Neural progenitor cell (in vitro differentiated cells): ENCODE data around the gene OTOP2. TPM values are rescaled to one million over a fixed set of nuclear protein-coding genes. Genes with fewer than 3 reads are reported as not detected.
A peak's percentile ranks its signal among the peaks of the same experiment; 100 is the strongest.
"Not testable (repeated sequence)": the region's sequence is repeated elsewhere in the genome, so short reads cannot be mapped to it uniquely, and the experiment has no call there.

Experiments used
- DNase-seq: peaks from one replicate; pipeline ENCODE4 v3.0.0-alpha.2; 2016; ENCODE audit warnings: low spot score
- H2AFZ ChIP-seq: fragments of 200-600 bp; sonication (generic); replicated peaks from 2 replicates; pipeline ENCODE4 v1.6.1; 2016; ENCODE audit warnings: antibody characterized with exemption
- H3F3A ChIP-seq: fragments of 200-600 bp; sonication (generic); 2 replicates; pipeline ENCODE4 v1.6.1; 2016; ENCODE audit warnings: antibody characterized with exemption, low read depth
- H3K27ac ChIP-seq: fragments of 200-600 bp; sonication (generic); 2 replicates; pipeline ENCODE4 v1.5.1; 2016; ENCODE audit warnings: mild to moderate bottlenecking
- H3K27me3 ChIP-seq: fragments of 200-600 bp; sonication (generic); 2 replicates; pipeline ENCODE4 v1.6.1; 2016; ENCODE audit warnings: mild to moderate bottlenecking, moderate library complexity
- H3K36me3 ChIP-seq: fragments of 200-600 bp; sonication (generic); 2 replicates; pipeline ENCODE4 v1.5.1; 2016
- H3K4me1 ChIP-seq: fragments of 200-600 bp; sonication (generic); 2 replicates; pipeline ENCODE4 v1.6.1; 2016; ENCODE audit warnings: mixed run types
- H3K4me2 ChIP-seq: fragments of 200-600 bp; sonication (generic); 2 replicates; pipeline ENCODE4 v1.6.1; 2016
- H3K4me3 ChIP-seq: fragments of 200-600 bp; sonication (generic); 2 replicates; pipeline ENCODE4 v1.5.1; 2016
- H3K79me2 ChIP-seq: fragments of 200-600 bp; sonication (generic); 2 replicates; pipeline ENCODE4 v1.6.1; 2016; ENCODE audit warnings: low read depth
- H3K9ac ChIP-seq: fragments of 200-600 bp; sonication (generic); 2 replicates; pipeline ENCODE4 v1.6.1; 2016
- H3K9me3 ChIP-seq: fragments of 200-600 bp; sonication (generic); 2 replicates; pipeline ENCODE4 v1.5.1; 2016; ENCODE audit warnings: low read depth
- H4K20me1 ChIP-seq: fragments of 200-600 bp; sonication (generic); 2 replicates; pipeline ENCODE4 v1.6.1; 2016; ENCODE audit warnings: low read depth
- H3K27ac Mint-ChIP-seq: 3 replicates; pipeline ENCODE4 v1.8.0; 2021; ENCODE audit warnings: mixed read lengths
- H3K27me3 Mint-ChIP-seq: 2 replicates; pipeline ENCODE4 v1.8.0; 2022; ENCODE audit warnings: low read depth, mild to moderate bottlenecking, inconsistent platforms, moderate library complexity, mixed read lengths; ENCODE audit not compliant: insufficient read depth
- H3K36me3 Mint-ChIP-seq: 3 replicates; pipeline ENCODE4 v1.8.0; 2021; ENCODE audit warnings: mixed read lengths
- H3K4me1 Mint-ChIP-seq: 3 replicates; pipeline ENCODE4 v1.8.0; 2021; ENCODE audit warnings: mixed read lengths
- H3K4me3 Mint-ChIP-seq: 3 replicates; pipeline ENCODE4 v1.8.0; 2021; ENCODE audit warnings: mild to moderate bottlenecking, moderate library complexity, mixed read lengths
- H3K9me3 Mint-ChIP-seq: 3 replicates; pipeline ENCODE4 v1.8.0; 2020; ENCODE audit warnings: mixed read lengths
- EZH2 ChIP-seq: fragments of 200-600 bp; sonication (generic); IDR thresholded peaks from 2 replicates; pipeline ENCODE4 v1.6.1; 2017; ENCODE audit warnings: antibody characterized with exemption, mild to moderate bottlenecking, moderate library complexity
- EZH2phosphoT487 ChIP-seq: fragments of 200-600 bp; sonication (generic); IDR thresholded peaks from 2 replicates; pipeline ENCODE4 v1.6.1; 2017; ENCODE audit warnings: antibody characterized with exemption
- total RNA-seq: library from RNA; depleted of rRNA; stranded (reverse); fragments of >200 nt; gene quantifications from 2 replicates; pipeline ENCODE4 v1.2.3, GENCODE V29; 2015; ENCODE audit warnings: low replicate concordance
- TF ChIP-seq, protein P1 (sequence below): fragments of 200-600 bp; sonication (generic); IDR thresholded peaks from 2 replicates; pipeline ENCODE4 v1.5.1; 2017; ENCODE audit warnings: antibody characterized with exemption, mild to moderate bottlenecking

OTOP2 gene
- total RNA-seq, 1 donor from 2014 or later: not detected

DNA sequence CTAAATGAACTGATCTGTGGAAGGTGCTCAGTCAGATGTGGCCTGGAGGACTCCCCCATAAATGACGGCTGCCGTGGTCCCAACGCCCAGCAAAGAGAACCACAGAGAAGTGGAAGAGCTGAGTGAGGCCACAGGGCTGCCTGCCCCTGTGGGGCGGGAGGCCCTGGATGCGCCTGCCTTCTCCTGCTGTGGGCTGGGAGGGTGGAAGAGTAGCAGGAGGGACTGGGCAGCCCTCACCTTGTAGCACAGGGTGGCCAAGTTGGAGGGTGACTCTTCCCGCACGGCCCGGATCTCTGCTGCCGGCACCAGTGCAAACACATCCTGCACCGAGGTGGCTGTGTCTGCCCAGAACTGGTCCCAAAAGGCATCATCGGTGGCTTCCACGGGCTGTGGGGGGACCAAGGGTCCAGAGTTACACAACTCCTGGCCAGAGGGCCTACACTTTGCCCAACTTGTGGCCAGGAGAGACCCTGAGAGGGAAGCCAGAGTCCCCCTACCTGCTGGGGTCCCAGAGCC lies 40.2 kb downstream of the OTOP2 start:
- no peak overlapping the region for H3K4me3 ChIP-seq
- peaks cover 20% of the 10 kb centered on the region for H3K27me3 Mint-ChIP-seq
- no peaks in the 10 kb centered on the region for H3K79me2 ChIP-seq
- peaks cover 6% of the 10 kb centered on the region for H3K4me1 Mint-ChIP-seq
- H3K36me3 ChIP-seq: no peaks in the 10 kb centered on the region
- H3K36me3 Mint-ChIP-seq: no peaks in the 10 kb centered on the region
- no peak overlapping the region for H3K27ac ChIP-seq
- H3K9me3 ChIP-seq: no peaks in the 10 kb centered on the region
- no peak overlapping the region for H3K27ac Mint-ChIP-seq
- peaks cover 16% of the 10 kb centered on the region for H3K27me3 ChIP-seq
- H3F3A ChIP-seq: no peaks in the 10 kb centered on the region
- no peak for DNase-seq
- no peak overlapping the region for H3K4me3 Mint-ChIP-seq
- H3K4me1 ChIP-seq: no peaks in the 10 kb centered on the region
- no peaks in the 10 kb centered on the region for H4K20me1 ChIP-seq
- TF ChIP-seq, protein P1, sequence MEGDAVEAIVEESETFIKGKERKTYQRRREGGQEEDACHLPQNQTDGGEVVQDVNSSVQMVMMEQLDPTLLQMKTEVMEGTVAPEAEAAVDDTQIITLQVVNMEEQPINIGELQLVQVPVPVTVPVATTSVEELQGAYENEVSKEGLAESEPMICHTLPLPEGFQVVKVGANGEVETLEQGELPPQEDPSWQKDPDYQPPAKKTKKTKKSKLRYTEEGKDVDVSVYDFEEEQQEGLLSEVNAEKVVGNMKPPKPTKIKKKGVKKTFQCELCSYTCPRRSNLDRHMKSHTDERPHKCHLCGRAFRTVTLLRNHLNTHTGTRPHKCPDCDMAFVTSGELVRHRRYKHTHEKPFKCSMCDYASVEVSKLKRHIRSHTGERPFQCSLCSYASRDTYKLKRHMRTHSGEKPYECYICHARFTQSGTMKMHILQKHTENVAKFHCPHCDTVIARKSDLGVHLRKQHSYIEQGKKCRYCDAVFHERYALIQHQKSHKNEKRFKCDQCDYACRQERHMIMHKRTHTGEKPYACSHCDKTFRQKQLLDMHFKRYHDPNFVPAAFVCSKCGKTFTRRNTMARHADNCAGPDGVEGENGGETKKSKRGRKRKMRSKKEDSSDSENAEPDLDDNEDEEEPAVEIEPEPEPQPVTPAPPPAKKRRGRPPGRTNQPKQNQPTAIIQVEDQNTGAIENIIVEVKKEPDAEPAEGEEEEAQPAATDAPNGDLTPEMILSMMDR: no peak
- TF ChIP-seq EZH2: no peak
- TF ChIP-seq EZH2phosphoT487: no peak
- no peak overlapping the region for H3K4me2 ChIP-seq
- no peak overlapping the region for H2AFZ ChIP-seq
- H3K9ac ChIP-seq: no peak overlapping the region
- H3K9me3 Mint-ChIP-seq: no peaks in the 10 kb centered on the region

DNA sequence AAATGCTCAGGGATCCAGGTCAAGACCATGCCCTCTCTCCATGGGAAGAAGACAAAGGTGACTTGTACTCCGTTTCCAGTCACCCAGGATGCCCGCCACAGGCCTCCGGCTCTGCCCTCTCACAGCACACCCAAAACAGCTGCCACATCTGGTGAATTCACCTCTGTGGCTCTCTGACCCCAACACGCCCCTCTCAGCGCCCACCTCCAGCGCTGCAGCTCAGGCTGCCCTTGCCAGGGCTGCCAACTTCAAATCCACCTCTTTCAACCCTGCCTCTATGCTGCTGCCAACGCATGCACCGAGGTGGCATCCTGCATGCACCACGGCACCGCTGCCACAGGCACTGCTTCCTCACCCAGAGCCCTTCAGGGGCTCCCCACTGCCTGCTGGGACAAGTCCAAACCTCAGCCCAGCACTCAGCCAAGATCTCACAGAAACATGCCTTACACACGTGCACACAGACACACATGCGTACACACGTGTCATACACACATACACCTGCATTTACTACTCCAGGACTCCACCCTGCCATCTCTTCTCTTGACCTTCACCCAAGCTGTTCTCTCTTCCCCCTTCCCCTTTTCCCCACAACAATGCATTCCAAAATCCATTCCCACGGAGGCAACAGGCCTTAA lies 41.0 kb downstream of the OTOP2 start:
- Histone ChIP-seq H4K20me1 (no peaks in the 10 kb centered on the region), H3K4me3 (no peak overlapping the region), H3K9ac (no peak overlapping the region), H3K36me3 (no peaks in the 10 kb centered on the region), H3F3A (no peaks in the 10 kb centered on the region), H3K9me3 (no peaks in the 10 kb centered on the region), H3K27me3 (peaks cover 11% of the 10 kb centered on the region), H3K4me1 (no peaks in the 10 kb centered on the region), H3K27ac (no peak overlapping the region), H3K79me2 (no peaks in the 10 kb centered on the region), H2AFZ (no peak overlapping the region), H3K4me2 (no peak overlapping the region)
- Mint-ChIP-seq H3K4me3 (peak overlapping the region; percentile 59), H3K9me3 (no peaks in the 10 kb centered on the region), H3K27ac (no peak overlapping the region), H3K36me3 (no peaks in the 10 kb centered on the region), H3K27me3 (peaks cover 14% of the 10 kb centered on the region), H3K4me1 (peaks cover 6% of the 10 kb centered on the region)
- TF ChIP-seq EZH2: no peak
- TF ChIP-seq, protein P1: no peak
- TF ChIP-seq EZH2phosphoT487: no peak
- no peak for DNase-seq

DNA sequence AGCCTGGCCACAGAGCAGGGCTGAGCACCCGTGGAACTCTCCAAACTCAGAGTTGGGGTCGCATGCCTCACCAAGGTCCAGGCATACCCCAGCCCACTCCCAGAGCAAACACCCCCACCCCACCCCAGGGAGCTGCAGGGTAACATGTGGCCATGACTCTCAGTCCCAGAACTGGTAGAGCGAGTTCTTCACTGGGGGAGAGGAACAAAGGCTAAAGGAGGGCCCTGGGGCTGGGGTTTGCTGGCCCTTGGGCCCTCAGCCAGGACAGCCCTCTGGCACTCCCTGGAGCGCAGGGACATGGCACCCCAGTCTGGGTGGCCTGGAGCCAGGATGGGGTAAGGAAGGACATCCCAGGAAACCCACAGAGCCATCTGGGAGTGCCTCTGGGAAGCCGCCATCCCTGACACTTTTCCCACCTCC lies 44.3 kb downstream of the OTOP2 start:
- no peaks in the 10 kb centered on the region for H3K9me3 Mint-ChIP-seq
- DNase-seq: no peak
- TF ChIP-seq EZH2phosphoT487: no peak
- TF ChIP-seq EZH2: no peak
- TF ChIP-seq, protein P1: no peak
- no peak overlapping the region for H3K27ac Mint-ChIP-seq
- no peak overlapping the region for H2AFZ ChIP-seq
- H3K4me2 ChIP-seq: no peak overlapping the region
- peaks cover 5% of the 10 kb centered on the region for H3K4me1 Mint-ChIP-seq
- H3K27ac ChIP-seq: no peak overlapping the region
- no peaks in the 10 kb centered on the region for H3K36me3 Mint-ChIP-seq
- no peaks in the 10 kb centered on the region for H3K79me2 ChIP-seq
- no peak overlapping the region for H3K4me3 Mint-ChIP-seq
- no peak overlapping the region for H3K9ac ChIP-seq
- H3K4me3 ChIP-seq: no peak overlapping the region
- H3K36me3 ChIP-seq: no peaks in the 10 kb centered on the region
- H3K4me1 ChIP-seq: no peaks in the 10 kb centered on the region
- peaks cover 6% of the 10 kb centered on the region for H3F3A ChIP-seq
- peaks cover 21% of the 10 kb centered on the region for H3K27me3 Mint-ChIP-seq
- H4K20me1 ChIP-seq: no peaks in the 10 kb centered on the region
- peaks cover 35% of the 10 kb centered on the region for H3K27me3 ChIP-seq
- no peaks in the 10 kb centered on the region for H3K9me3 ChIP-seq

DNA sequence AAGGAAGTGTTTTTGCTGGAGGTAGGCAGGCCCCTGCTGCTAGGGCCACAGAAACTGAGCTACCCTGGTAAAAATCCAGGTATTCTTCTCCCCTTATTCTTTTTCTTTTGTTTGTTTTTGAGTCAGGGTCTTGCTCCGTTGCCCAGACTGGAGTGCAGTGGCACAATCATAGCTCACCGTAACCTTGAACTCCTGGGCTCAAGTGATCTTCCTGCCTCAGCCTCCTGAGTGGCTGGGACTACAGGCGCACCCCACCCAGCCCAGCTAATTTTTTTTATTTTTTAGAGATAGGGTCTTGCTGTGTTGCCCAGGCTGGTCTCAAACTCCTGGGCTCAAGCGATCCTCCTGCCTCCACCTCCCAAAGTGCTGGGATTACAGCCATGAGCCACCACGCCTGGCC lies 45.4 kb downstream of the OTOP2 start:
- H3K27ac Mint-ChIP-seq, H3K4me3 Mint-ChIP-seq, H3K4me3 ChIP-seq, H2AFZ ChIP-seq, H3K4me2 ChIP-seq, DNase-seq, H3K27ac ChIP-seq, H3K36me3 ChIP-seq, H4K20me1 ChIP-seq, H3K4me1 Mint-ChIP-seq, H3K4me1 ChIP-seq, H3K9ac ChIP-seq, H3K79me2 ChIP-seq, H3K9me3 ChIP-seq, H3F3A ChIP-seq, H3K36me3 Mint-ChIP-seq, H3K9me3 Mint-ChIP-seq: not testable (repeated sequence)
- peaks cover 46% of the 10 kb centered on the region for H3K27me3 ChIP-seq
- peaks cover 30% of the 10 kb centered on the region for H3K27me3 Mint-ChIP-seq
